Measurements from ENCODE around the gene SYT7.

The SYT7 gene

GRCh38 chr11:61536676-61537270 lies 44.1 kb downstream of the SYT7 start:
- FAIRE-seq = no peak

- no peak for FAIRE-seq
These were observed 44.7 kb downstream of the SYT7 start for GRCh38 chr11:61535998-61536675.

GRCh38 chr11:61534933-61535839 lies 45.7 kb downstream of the SYT7 start:
- no peak for FAIRE-seq

- FAIRE-seq = no peak
These were observed 46.6 kb downstream of the SYT7 start for GRCh38 chr11:61534025-61534932.

GRCh38 chr11:61533401-61533800 lies 47.5 kb downstream of the SYT7 start:
- FAIRE-seq = no peak

GRCh38 chr11:61533039-61533375 lies 47.9 kb downstream of the SYT7 start:
- FAIRE-seq = no peak

- no peak for FAIRE-seq
These were observed 48.5 kb downstream of the SYT7 start for GRCh38 chr11:61532134-61533038.

- FAIRE-seq = no peak
These were observed 49.8 kb downstream of the SYT7 start for GRCh38 chr11:61531044-61531443.

- FAIRE-seq = no peak
These were observed 51.2 kb downstream of the SYT7 start for GRCh38 chr11:61529537-61530225.

- no peak for FAIRE-seq
These were observed 52.8 kb downstream of the SYT7 start for GRCh38 chr11:61528114-61528513.

GRCh38 chr11:61526956-61527731 lies 53.7 kb downstream of the SYT7 start:
- no peak for FAIRE-seq

GRCh38 chr11:61526229-61526628 lies 54.6 kb downstream of the SYT7 start:
- FAIRE-seq = no peak

GRCh38 chr11:61524963-61525587 lies 55.8 kb downstream of the SYT7 start:
- no peak for FAIRE-seq

GRCh38 chr11:61524446-61524845 lies 56.4 kb downstream of the SYT7 start:
- no peak for FAIRE-seq

GRCh38 chr11:61522881-61523280 lies 58.0 kb downstream of the SYT7 start:
- FAIRE-seq = no peak

- FAIRE-seq = no peak
These were observed 62.7 kb downstream of the SYT7 start for GRCh38 chr11:61518032-61518795.

GRCh38 chr11:61516675-61517572 lies 64.0 kb downstream of the SYT7 start:
- no peak for FAIRE-seq

- FAIRE-seq = no peak
These were observed 64.7 kb downstream of the SYT7 start for GRCh38 chr11:61516191-61516590.
